ENCODE data around the gene PPM1H.

The PPM1H gene

DNA sequence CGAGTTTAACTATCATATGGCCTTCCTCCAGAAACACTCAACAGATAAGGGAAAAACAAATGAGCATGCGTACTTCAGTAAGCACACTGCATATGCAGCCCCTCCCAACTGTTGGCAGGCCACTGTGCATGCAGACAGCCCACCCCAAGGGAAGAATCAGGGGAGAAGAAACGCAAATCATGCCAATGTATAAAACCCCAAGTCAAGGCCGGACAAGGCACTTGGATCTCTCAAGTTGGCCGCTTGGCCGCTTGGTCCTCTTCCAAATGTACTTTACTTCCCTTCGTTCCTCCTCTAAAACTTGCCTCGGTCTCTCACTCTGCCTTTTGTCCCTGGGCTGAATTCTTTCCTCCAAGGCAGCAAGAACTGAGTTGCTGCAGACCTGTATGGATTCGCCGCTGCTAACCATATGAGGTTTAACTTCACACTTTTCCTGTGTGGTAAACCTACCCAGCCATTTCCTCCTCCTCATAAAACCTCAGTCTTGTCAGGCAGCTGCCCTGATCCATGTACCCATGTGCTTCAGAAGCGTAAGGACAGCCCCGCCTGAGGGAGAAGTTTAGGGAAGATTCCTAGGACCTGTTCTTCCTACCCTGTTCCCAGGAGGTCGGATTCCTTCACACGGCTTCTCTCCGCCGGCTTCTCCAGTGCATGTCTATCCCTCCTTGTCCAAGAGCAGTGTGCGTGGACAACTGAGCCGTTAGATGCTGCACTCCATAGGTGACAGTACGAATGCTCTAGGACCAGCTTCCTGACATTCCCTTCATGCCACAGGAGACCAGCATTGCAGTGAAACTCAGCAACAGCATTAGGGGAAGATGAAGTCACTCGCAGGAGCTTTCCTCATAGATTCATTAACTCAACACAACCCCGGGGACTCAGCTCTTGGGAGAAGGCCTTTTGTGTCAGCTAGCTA, 280.4 kb downstream of the PPM1H start:
- DNase-seq = no peak

DNA sequence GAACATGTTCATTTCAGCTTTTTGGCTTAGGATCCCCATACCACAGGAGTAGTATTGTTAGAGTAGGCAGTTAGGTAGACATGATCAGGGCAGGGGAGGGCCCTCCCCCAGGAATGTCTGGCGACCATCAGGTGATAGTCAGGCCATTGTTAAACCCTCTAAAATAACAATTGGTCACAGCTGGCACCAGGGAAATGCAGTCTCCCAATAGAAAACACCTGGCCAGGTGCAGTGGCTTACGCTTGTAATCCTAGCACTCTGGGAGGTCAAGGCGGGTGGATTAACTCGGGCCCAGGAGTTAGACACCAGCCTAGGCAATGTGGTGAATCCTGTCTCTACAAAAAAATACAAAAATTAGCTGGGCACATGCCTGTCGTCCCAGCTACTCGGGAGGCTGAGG, 281.2 kb downstream of the PPM1H start:
- no peak for DNase-seq

GRCh38 chr12:62653304-62653703, 281.6 kb downstream of the PPM1H start:
- no peak for DNase-seq

GRCh38 chr12:62651138-62651537, 283.8 kb downstream of the PPM1H start:
- no peak for DNase-seq

DNA sequence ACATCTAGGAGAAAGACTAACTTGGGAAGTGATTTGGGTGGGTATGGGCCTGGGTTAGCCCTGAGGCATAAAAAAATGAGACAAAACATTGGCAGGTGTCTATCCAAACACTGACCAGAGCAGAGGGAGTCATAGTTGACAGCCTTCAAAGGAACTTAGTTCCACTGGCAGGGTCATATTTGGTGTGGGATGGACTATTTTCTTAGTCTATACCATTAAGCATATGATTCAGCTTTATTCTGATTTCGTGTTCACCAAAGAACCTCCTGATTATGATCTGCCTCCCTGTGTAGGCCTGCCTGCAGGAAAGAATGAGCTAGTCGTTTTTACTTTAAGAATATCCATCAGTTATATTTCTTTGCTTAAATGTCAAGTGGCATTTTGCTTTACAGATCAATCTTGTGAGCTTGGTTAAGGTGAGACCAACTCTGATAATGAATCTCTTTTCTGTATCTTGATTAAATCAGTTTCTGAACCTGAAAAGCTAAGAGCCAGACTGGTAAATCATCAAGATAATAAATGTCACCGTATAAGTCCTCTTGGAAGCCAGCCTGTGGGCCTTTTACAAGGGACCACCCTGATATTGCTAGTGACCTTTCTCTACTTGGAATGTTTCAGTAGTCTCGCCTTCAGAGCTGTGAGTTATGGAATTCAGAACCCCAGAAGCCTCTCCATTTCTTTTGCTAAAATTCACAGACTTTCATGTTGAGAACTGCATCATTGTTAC, 285.4 kb downstream of the PPM1H start:
- DNase-seq = no peak

GRCh38 chr12:62647586-62647985, 287.4 kb downstream of the PPM1H start:
- peak in 30 of 56 donors; percentile 3 to 62 (median 28) for DNase-seq

DNA sequence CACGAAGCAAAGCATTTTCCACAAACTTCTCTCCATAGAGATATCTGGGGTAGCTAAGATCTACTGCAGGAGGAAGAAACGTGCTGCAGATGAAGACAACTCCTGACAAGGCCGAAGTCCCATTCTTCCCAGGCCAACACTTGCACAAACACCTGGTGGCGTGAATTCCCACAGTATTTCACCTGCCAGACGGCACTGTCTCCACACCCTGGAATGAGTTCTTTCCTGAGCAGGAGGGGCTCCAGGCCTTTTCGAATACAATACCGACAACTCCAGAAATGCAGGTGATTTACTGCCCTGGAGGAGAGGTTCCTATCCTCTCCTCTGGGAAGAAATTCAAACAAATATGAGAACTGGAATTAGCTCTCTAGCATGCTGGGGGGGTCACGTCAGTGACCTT, 288.4 kb downstream of the PPM1H start:
- no peak for DNase-seq

GRCh38 chr12:62643486-62643885, 291.5 kb downstream of the PPM1H start:
- no peak for DNase-seq

- no peak for DNase-seq
These were observed 292.5 kb downstream of the PPM1H start for GRCh38 chr12:62642486-62642885.

GRCh38 chr12:62640910-62641448, 294.0 kb downstream of the PPM1H start:
- DNase-seq = no peak

- DNase-seq = no peak
These were observed 297.3 kb downstream of the PPM1H start for GRCh38 chr12:62637679-62638078.

DNA sequence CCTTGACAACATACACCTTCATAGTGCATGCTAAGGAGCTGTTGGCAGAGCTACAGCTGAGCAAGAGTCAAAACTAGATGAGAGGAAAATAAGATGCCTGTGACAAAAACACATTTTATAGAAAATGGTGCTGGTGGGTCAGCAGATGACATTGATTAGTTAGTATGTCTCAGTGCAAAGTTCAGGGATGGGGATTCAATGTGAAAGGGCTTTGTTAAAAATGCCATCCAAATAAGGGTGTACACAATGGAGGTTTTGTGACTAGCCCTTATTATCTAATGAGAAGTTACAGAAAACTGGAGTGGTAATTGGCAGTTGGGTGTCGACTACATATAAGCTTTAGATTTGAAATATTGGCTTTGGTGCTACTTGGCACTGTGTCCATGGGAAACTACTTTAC, 299.3 kb downstream of the PPM1H start:
- no peak for DNase-seq

DNA sequence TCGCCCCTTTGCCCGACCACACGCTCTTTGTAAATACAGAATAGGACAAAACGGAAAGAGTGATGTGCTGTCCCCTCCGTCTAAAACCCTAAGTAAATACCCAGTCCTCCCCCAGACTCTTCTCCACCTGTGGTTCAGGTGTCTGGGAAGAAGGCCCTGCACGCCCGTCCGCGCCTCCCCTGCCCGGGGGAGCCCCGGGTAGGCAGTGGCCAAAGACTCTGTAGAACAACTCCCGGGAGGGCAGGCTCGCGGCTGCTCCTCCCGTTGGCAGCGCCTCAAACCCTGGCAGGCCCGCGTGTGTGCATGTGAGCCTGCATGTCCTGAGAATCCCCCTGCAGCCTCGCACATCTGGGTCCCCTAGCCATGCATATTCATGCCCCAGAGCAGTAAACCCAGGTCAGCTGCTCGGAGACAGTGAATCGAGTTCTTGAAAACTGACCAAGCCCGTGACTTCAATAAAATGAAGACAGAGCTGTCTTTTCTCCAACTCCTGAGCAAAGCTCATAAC, 302.5 kb downstream of the PPM1H start:
- peak in 29 of 56 donors; percentile 6 to 63 (median 25) for DNase-seq

DNA sequence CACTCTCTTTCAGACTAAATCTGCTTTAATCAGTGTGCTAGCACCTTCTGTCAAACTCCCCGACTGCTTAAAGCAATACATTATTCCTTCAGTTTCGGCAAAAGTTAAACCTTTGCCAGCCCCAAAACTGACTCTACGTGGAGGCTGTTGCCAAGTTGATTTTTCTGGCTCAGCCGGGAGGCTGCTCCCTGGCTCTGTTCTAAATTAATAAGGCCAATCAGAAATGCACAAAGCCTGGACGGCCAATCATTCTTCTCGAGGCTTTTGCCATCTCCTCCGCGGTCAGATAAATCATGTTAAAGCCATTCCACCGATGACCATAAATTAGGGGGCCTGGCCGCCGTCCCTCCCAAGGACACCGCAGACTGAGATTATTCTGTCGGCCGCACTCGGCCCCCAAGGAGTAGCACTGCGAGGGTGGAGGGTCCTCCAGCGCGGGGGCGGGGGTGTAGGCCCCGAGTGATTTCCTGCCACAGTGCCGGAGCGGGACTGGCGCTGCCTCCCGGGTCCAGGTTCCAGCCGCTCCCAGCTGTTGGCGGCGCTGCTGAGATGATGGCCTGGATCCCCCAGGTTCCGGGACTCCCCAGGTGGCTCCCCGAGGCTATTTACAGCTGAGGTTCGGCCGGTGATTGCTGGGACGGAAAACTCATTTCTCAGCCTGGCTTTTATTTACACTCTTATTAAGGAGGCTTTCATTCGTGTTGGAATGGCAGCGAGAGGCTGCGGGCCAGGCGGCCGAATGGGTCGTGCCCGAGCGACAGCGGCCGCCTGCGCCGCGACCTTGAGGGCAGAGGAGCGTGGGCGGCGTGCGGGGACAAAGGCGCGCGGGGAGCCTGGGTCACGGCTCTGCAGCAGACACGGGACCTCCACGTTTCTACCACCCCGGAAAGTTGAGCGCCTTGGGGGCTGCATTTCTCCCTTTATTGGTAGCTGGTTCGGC, 303.2 kb downstream of the PPM1H start:
- DNase-seq = peak in 42 of 56 donors; percentile 10 to 85 (median 46)

GRCh38 chr12:62629971-62630739, 304.8 kb downstream of the PPM1H start:
- DNase-seq = no peak

- DNase-seq = no peak
These were observed 305.5 kb downstream of the PPM1H start for GRCh38 chr12:62629413-62629812.

DNA sequence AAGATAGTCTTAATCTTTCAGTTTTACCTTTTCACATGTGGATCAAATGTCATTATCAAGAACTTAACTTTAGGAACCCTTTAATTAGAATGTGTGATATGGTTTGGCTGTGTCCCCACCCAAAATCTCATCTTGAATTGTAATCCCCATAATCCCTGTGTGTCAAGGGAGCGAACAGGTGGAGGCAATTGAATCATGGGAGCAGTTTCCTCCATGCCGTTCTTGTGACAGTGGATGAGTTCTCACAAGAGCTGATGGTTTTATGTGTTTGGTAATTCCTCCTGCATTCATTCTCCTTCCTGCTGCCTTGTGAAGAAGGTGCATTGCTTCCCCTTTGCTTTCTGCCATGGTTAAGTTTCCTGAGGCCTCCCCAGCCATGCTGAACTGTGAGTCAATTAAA, 307.8 kb downstream of the PPM1H start:
- no peak for DNase-seq

DNA sequence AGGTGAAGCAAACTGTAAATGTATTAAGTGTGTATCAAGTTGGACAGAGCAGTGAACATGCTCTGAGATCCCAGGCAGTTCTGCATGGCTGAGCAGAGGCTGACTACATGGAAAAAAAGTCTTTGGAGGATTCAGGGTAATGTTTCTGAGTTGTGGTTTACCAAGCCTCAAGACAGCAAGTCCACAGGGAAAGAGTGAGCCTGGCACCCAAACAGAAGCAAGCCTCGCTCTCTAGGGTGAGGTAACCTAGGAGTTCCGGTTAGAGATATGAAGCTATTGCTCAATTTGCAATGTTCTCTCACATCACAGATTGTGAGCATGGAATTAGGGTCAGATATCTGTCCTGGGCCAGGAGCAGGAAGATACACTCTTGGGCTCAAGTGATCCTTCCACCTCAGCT, 309.7 kb downstream of the PPM1H start:
- no peak for DNase-seq

- DNase-seq = no peak
These were observed 312.8 kb downstream of the PPM1H start for GRCh38 chr12:62622177-62622576.

- no peak for DNase-seq
These were observed 313.8 kb downstream of the PPM1H start for GRCh38 chr12:62621101-62621638.
